ENCODE data around the gene AKAIN1.

The AKAIN1 gene

GRCh38 chr18:5158587-5158986 lies 38.5 kb downstream of the AKAIN1 start:
- H3K9ac ChIP-seq (ENCODE audit: low read depth, low read length), result no peak overlapping the region
- H3K4me2 ChIP-seq (ENCODE audit: low read length), result no peak overlapping the region
- no peaks in the 10 kb centered on the region for H3K36me3 ChIP-seq (ENCODE audit: insufficient read depth, low read length)
- H3K4me3 ChIP-seq (ENCODE audit: low read length), result no peak overlapping the region
- no peaks in the 10 kb centered on the region for H3K4me1 ChIP-seq (ENCODE audit: control insufficient read depth, insufficient read depth, low read length)
- no peaks in the 10 kb centered on the region for H3K27me3 ChIP-seq (ENCODE audit: control insufficient read depth, insufficient read depth, low read length)
- H3K9me3 ChIP-seq (replicated peaks; ENCODE audit: low read length), result no peaks in the 10 kb centered on the region

- H3K4me2 ChIP-seq (ENCODE audit: low read length), result no peak overlapping the region
- H3K9me3 ChIP-seq (replicated peaks; ENCODE audit: low read length), result no peaks in the 10 kb centered on the region
- no peaks in the 10 kb centered on the region for H3K27me3 ChIP-seq (ENCODE audit: control insufficient read depth, insufficient read depth, low read length)
- H3K4me1 ChIP-seq (ENCODE audit: control insufficient read depth, insufficient read depth, low read length), result no peaks in the 10 kb centered on the region
- no peak overlapping the region for H3K9ac ChIP-seq (ENCODE audit: low read depth, low read length)
- no peaks in the 10 kb centered on the region for H3K36me3 ChIP-seq (ENCODE audit: insufficient read depth, low read length)
- no peak overlapping the region for H3K4me3 ChIP-seq (ENCODE audit: low read length)
Measured at GRCh38 chr18:5158172-5158571, 38.9 kb downstream of the AKAIN1 start.

GRCh38 chr18:5155907-5156287 lies 41.2 kb downstream of the AKAIN1 start:
- no peak overlapping the region for H3K9ac ChIP-seq (ENCODE audit: low read depth, low read length)
- H3K4me3 ChIP-seq (ENCODE audit: low read length), result no peak overlapping the region
- H3K9me3 ChIP-seq (replicated peaks; ENCODE audit: low read length), result no peaks in the 10 kb centered on the region
- no peaks in the 10 kb centered on the region for H3K4me1 ChIP-seq (ENCODE audit: control insufficient read depth, insufficient read depth, low read length)
- no peaks in the 10 kb centered on the region for H3K36me3 ChIP-seq (ENCODE audit: insufficient read depth, low read length)
- no peak overlapping the region for H3K4me2 ChIP-seq (ENCODE audit: low read length)
- H3K27me3 ChIP-seq (ENCODE audit: control insufficient read depth, insufficient read depth, low read length), result no peaks in the 10 kb centered on the region

- no peak overlapping the region for H3K4me2 ChIP-seq (ENCODE audit: low read length)
- H3K4me3 ChIP-seq (ENCODE audit: low read length), result no peak overlapping the region
- no peaks in the 10 kb centered on the region for H3K36me3 ChIP-seq (ENCODE audit: insufficient read depth, low read length)
- no peaks in the 10 kb centered on the region for H3K4me1 ChIP-seq (ENCODE audit: control insufficient read depth, insufficient read depth, low read length)
- H3K9me3 ChIP-seq (replicated peaks; ENCODE audit: low read length), result no peaks in the 10 kb centered on the region
- H3K9ac ChIP-seq (ENCODE audit: low read depth, low read length), result no peak overlapping the region
- no peaks in the 10 kb centered on the region for H3K27me3 ChIP-seq (ENCODE audit: control insufficient read depth, insufficient read depth, low read length)
Measured at GRCh38 chr18:5155218-5155906, 41.7 kb downstream of the AKAIN1 start.

GRCh38 chr18:5152343-5153020 lies 44.6 kb downstream of the AKAIN1 start:
- Histone ChIP-seq H3K4me2 (ENCODE audit: low read length) (no peak overlapping the region), H3K4me1 (ENCODE audit: control insufficient read depth, insufficient read depth, low read length) (no peaks in the 10 kb centered on the region), H3K4me3 (ENCODE audit: low read length) (no peak overlapping the region), H3K27me3 (ENCODE audit: control insufficient read depth, insufficient read depth, low read length) (no peaks in the 10 kb centered on the region), H3K9ac (ENCODE audit: low read depth, low read length) (no peak overlapping the region), H3K36me3 (ENCODE audit: insufficient read depth, low read length) (no peaks in the 10 kb centered on the region), H3K9me3 (replicated peaks; ENCODE audit: low read length) (no peaks in the 10 kb centered on the region)

- Histone ChIP-seq H3K4me1 (ENCODE audit: control insufficient read depth, insufficient read depth, low read length) (no peaks in the 10 kb centered on the region), H3K9me3 (replicated peaks; ENCODE audit: low read length) (no peaks in the 10 kb centered on the region), H3K27me3 (ENCODE audit: control insufficient read depth, insufficient read depth, low read length) (no peaks in the 10 kb centered on the region), H3K36me3 (ENCODE audit: insufficient read depth, low read length) (no peaks in the 10 kb centered on the region), H3K4me2 (ENCODE audit: low read length) (no peak overlapping the region), H3K9ac (ENCODE audit: low read depth, low read length) (no peak overlapping the region), H3K4me3 (ENCODE audit: low read length) (no peak overlapping the region)
Measured at GRCh38 chr18:5150894-5151293, 46.2 kb downstream of the AKAIN1 start.

GRCh38 chr18:5146093-5146492 lies 51.0 kb downstream of the AKAIN1 start:
- no peak overlapping the region for H3K4me3 ChIP-seq (ENCODE audit: low read length)
- H3K4me2 ChIP-seq (ENCODE audit: low read length), result no peak overlapping the region
- H3K9ac ChIP-seq (ENCODE audit: low read depth, low read length), result no peak overlapping the region
- H3K9me3 ChIP-seq (replicated peaks; ENCODE audit: low read length), result no peaks in the 10 kb centered on the region
- no peaks in the 10 kb centered on the region for H3K4me1 ChIP-seq (ENCODE audit: control insufficient read depth, insufficient read depth, low read length)
- H3K27me3 ChIP-seq (ENCODE audit: control insufficient read depth, insufficient read depth, low read length), result no peaks in the 10 kb centered on the region
- H3K36me3 ChIP-seq (ENCODE audit: insufficient read depth, low read length), result no peaks in the 10 kb centered on the region

- Histone ChIP-seq H3K9ac (ENCODE audit: low read depth, low read length) (no peak overlapping the region), H3K4me1 (ENCODE audit: control insufficient read depth, insufficient read depth, low read length) (no peaks in the 10 kb centered on the region), H3K36me3 (ENCODE audit: insufficient read depth, low read length) (no peaks in the 10 kb centered on the region), H3K4me2 (ENCODE audit: low read length) (no peak overlapping the region), H3K27me3 (ENCODE audit: control insufficient read depth, insufficient read depth, low read length) (no peaks in the 10 kb centered on the region), H3K9me3 (replicated peaks; ENCODE audit: low read length) (no peaks in the 10 kb centered on the region), H3K4me3 (ENCODE audit: low read length) (no peak overlapping the region)
Measured at GRCh38 chr18:5145168-5145825, 51.8 kb downstream of the AKAIN1 start.

- Histone ChIP-seq H3K9ac (ENCODE audit: low read depth, low read length) (no peak overlapping the region), H3K4me3 (ENCODE audit: low read length) (no peak overlapping the region), H3K27me3 (ENCODE audit: control insufficient read depth, insufficient read depth, low read length) (no peaks in the 10 kb centered on the region), H3K4me2 (ENCODE audit: low read length) (no peak overlapping the region), H3K36me3 (ENCODE audit: insufficient read depth, low read length) (no peaks in the 10 kb centered on the region), H3K9me3 (replicated peaks; ENCODE audit: low read length) (no peaks in the 10 kb centered on the region), H3K4me1 (ENCODE audit: control insufficient read depth, insufficient read depth, low read length) (no peaks in the 10 kb centered on the region)
Measured at GRCh38 chr18:5144629-5145028, 52.4 kb downstream of the AKAIN1 start.

- no peak overlapping the region for H3K4me3 ChIP-seq (ENCODE audit: low read length)
- H3K27me3 ChIP-seq (ENCODE audit: control insufficient read depth, insufficient read depth, low read length), result no peaks in the 10 kb centered on the region
- H3K9ac ChIP-seq (ENCODE audit: low read depth, low read length), result no peak overlapping the region
- no peaks in the 10 kb centered on the region for H3K36me3 ChIP-seq (ENCODE audit: insufficient read depth, low read length)
- no peak overlapping the region for H3K4me2 ChIP-seq (ENCODE audit: low read length)
- H3K9me3 ChIP-seq (replicated peaks; ENCODE audit: low read length), result no peaks in the 10 kb centered on the region
- H3K4me1 ChIP-seq (ENCODE audit: control insufficient read depth, insufficient read depth, low read length), result no peaks in the 10 kb centered on the region
Measured at GRCh38 chr18:5142859-5143258, 54.2 kb downstream of the AKAIN1 start.

- Histone ChIP-seq H3K9ac (ENCODE audit: low read depth, low read length) (no peak overlapping the region), H3K27me3 (ENCODE audit: control insufficient read depth, insufficient read depth, low read length) (no peaks in the 10 kb centered on the region), H3K4me3 (ENCODE audit: low read length) (no peak overlapping the region), H3K36me3 (ENCODE audit: insufficient read depth, low read length) (no peaks in the 10 kb centered on the region), H3K4me1 (ENCODE audit: control insufficient read depth, insufficient read depth, low read length) (no peaks in the 10 kb centered on the region), H3K4me2 (ENCODE audit: low read length) (no peak overlapping the region), H3K9me3 (replicated peaks; ENCODE audit: low read length) (no peaks in the 10 kb centered on the region)
Measured at GRCh38 chr18:5142131-5142530, 54.9 kb downstream of the AKAIN1 start.

GRCh38 chr18:5137261-5137660 lies 59.8 kb downstream of the AKAIN1 start:
- H3K27me3 ChIP-seq (ENCODE audit: control insufficient read depth, insufficient read depth, low read length), result no peaks in the 10 kb centered on the region
- no peak overlapping the region for H3K9ac ChIP-seq (ENCODE audit: low read depth, low read length)
- peaks cover 3% of the 10 kb centered on the region for H3K9me3 ChIP-seq (replicated peaks; ENCODE audit: low read length)
- H3K4me3 ChIP-seq (ENCODE audit: low read length), result no peak overlapping the region
- no peaks in the 10 kb centered on the region for H3K36me3 ChIP-seq (ENCODE audit: insufficient read depth, low read length)
- no peak overlapping the region for H3K4me2 ChIP-seq (ENCODE audit: low read length)
- H3K4me1 ChIP-seq (ENCODE audit: control insufficient read depth, insufficient read depth, low read length), result no peaks in the 10 kb centered on the region

Data from skeletal muscle satellite cell (primary cell).